Heart left ventricle (tissue), 16 donors: Measurements from ENCODE around the gene PIM3. TPM values are rescaled to one million over a fixed set of nuclear protein-coding genes. Genes with fewer than 3 reads are reported as not detected.

Experiments
- ATAC-seq, 4 donors: fragments of 200-7000 bp; cut with Tn5 transposase; one replicate each; pipeline ENCODE4 v1.9.1; 2020 to 2022; ENCODE audit warnings: moderate library complexity in 4 of 4, mild to moderate bottlenecking in 3 of 4, moderate number of reproducible peaks in 1 of 4
- DNase-seq, 5 donors: peaks; one replicate each; pipeline ENCODE4 v3.0.0-alpha.2; 2020
- H3K27ac ChIP-seq, 12 donors: fragments of 200-600 bp; sonication (generic) in 4 of 12; one replicate each; pipeline versions ENCODE4 v1.5.0 to v1.8.0; 2016 to 2022; ENCODE audit warnings: mild to moderate bottlenecking in 2 of 12
- H3K27me3 ChIP-seq, 9 donors: fragments of 200-600 bp; sonication (generic) in 2 of 9; one replicate each; pipeline versions ENCODE4 v1.5.1 to v1.8.0; 2016 to 2022; ENCODE audit warnings: mild to moderate bottlenecking in 3 of 9
- H3K36me3 ChIP-seq, 9 donors: fragments of 200-600 bp; sonication (generic) in 2 of 9; one replicate each; pipeline versions ENCODE4 v1.5.0 to v1.8.0; 2018 to 2022; ENCODE audit warnings: mild to moderate bottlenecking in 2 of 9
- H3K4me1 ChIP-seq, 12 donors: fragments of 200-600 bp; sonication (generic) in 4 of 12; one replicate each; pipeline versions ENCODE4 v1.5.0 to v1.8.0; 2016 to 2022; ENCODE audit warnings: mild to moderate bottlenecking in 3 of 12
- H3K4me3 ChIP-seq, 12 donors: fragments of 200-600 bp; sonication (generic) in 4 of 12; one replicate each; pipeline versions ENCODE4 v1.5.0 to v1.8.0; 2017 to 2022; ENCODE audit warnings: mild to moderate bottlenecking in 9 of 12, moderate library complexity in 4 of 12
- H3K9me3 ChIP-seq, 12 donors: fragments of 200-600 bp; sonication (generic) in 4 of 12; one replicate each; pipeline versions ENCODE4 v1.5.0 to v1.8.0; 2016 to 2022; ENCODE audit warnings: mild to moderate bottlenecking in 1 of 12
- CTCF ChIP-seq, 12 donors: fragments of 200-600 bp; sonication (generic) in 4 of 12; IDR thresholded peaks; one replicate each; pipeline versions ENCODE4 v1.5.0 to v1.8.0; 2018 to 2022; ENCODE audit warnings: antibody characterized with exemption in 12 of 12, mild to moderate bottlenecking in 5 of 12
- POLR2A ChIP-seq, 2 donors: fragments of 450-650 bp; IDR thresholded peaks; one replicate each; pipeline ENCODE4 v1.6.1; 2017; ENCODE audit warnings: antibody characterized with exemption in 2 of 2, mild to moderate bottlenecking in 2 of 2, moderate library complexity in 2 of 2
- WGBS, 4 donors: extraction: QIAGEN DNeasy Blood & Tissue Kit in 2 of 4; methylation state at CpG; one replicate each; pipeline versions ENCODE4 v1.1.5 to v1.1.7; 2013 to 2018; 5-methylcytosine and 5-hydroxymethylcytosine counted together
- intact Hi-C, 10 donors: fragments of 100-400 bp; cut with DNase I; formaldehyde crosslinking; loops; one replicate each; pipeline versions ENCODE4 v1.11.1 to v1.14.2; 2022
- polyA plus RNA-seq, 2 donors: library from polyadenylated mRNA; stranded (reverse); fragments of 200-250 nt; gene quantifications; one replicate each; pipeline ENCODE4 v1.2.3, GENCODE V29; 2013
- total RNA-seq, 9 donors: library from RNA; depleted of rRNA in 2 of 9; stranded (reverse); fragments of >200 nt in 2 of 9; fragmentation: NEBNext Ultra II Directional in 3 of 9; extraction: Animal tissue kit (Norgen Biotek cat#: 25700) in 3 of 9; gene quantifications; one replicate each; pipeline versions ENCODE4 v1.1.0 to v1.2.4, GENCODE V29; 2016 to 2023
- donor health status: ischemic (EF 13 %, LVEDD 7.1; RV severe dilation, severe dysfunction).
- donor health status: healthy with polysubstance abuse.
- donor health status: DM: no; HTN: yes; CAD: no.
- donor health status: DM: no; HTN: no; CAD: no.
- donor health status: ischemic (EF 25% LVEDD 6.9; RV normal size, moderate dysfunction).
- donor health status: ischemic (EF 25% LVEDD 5.7; RV mildly dilated, moderate dysfunction).
- donor health status: healthy.
- donor health status: DM: yes; HTN: yes; CAD: no.
- donor health status: ischemic (EF 35%, LVEDD 5.7; RV mildly dilated, moderate dysfunction).
- donor health status: nonischemic (EF 11% LVEDD 7.7; RV severe dilation, severe dysfunction).
- donor health status: DM: yes; HTN: yes; CAD: no.
- donor health status: PGD.
- donor health status: ischemic (EF 29% LVEDD 5.4; RV normal size, mild dysfunction).
- donor health status: nonischemic (EF 23%, LVEDD 6.1; RV moderate dilation, normal function).

The PIM3 gene
- total and polyA plus RNA-seq, 11 donors: 37.7 to 118 (median 50.2) TPM

- intact Hi-C loops: loop anchor here in 2 of 10 donors (5.0 to 10.0 kb wide), 3 partner anchors 37 to 249 kb away; partner anchors contain the start of gene TRABD (in 1 of the 2)
- Histone ChIP-seq H3K4me1 (peaks cover 19 to 78% (median 64%) of the 10 kb centered on the region in 12 donors), H3K27ac (peak overlapping the region; percentile 91 to 99 (median 95))
These were observed 25.0 kb upstream of the PIM3 start for GRCh38 chr22:49935561-49935960.

GRCh38 chr22:49936018-49936972 lies 24.3 kb upstream of the PIM3 start:
- Histone ChIP-seq H3K36me3 (no peaks in the 10 kb centered on the region), H3K27me3 (no peaks in the 10 kb centered on the region), H3K4me1 (peaks cover 19 to 70% (median 57%) of the 10 kb centered on the region in 12 donors), H3K27ac (peak overlapping the region; percentile 91 to 99 (median 95)), H3K4me3 (peak overlapping the region in 11 of 12 donors; percentile 12 to 70 (median 48)), H3K9me3 (no peaks in the 10 kb centered on the region)
- WGBS, 4 donors: 2 to 10% (median 3%) methylated on average over 12 to 52 of the region's 52 CpGs
- TF ChIP-seq POLR2A (IDR thresholded peaks at IDR 0.05) (peak in 1 of 2 donors; percentile 38), CTCF (IDR thresholded peaks at IDR 0.05) (no peak)
- ATAC-seq (peak; percentile 13 to 77 (median 72)), DNase-seq (peak; percentile 92 to 97 (median 95))
- intact Hi-C loops: loop anchor here in 5 of 10 donors (1.0 to 10.0 kb wide), 6 partner anchors 25 to 249 kb away; partner anchors contain the start of genes PIM3 (in 3 of the 5) and TRABD (in 1 of the 5)

More at GRCh38 chr22:49935561-49935960, 25.0 kb upstream of the PIM3 start:
- ATAC-seq: no peak
- Histone ChIP-seq H3K9me3 (no peaks in the 10 kb centered on the region), H3K36me3 (no peaks in the 10 kb centered on the region), H3K27me3 (no peaks in the 10 kb centered on the region), H3K4me3 (peak overlapping the region in 10 of 12 donors; percentile 45 to 70 (median 52))
- DNase-seq: peak in 1 of 5 donors; percentile 54
- WGBS, 4 donors: 0 to 4% (median 2%) methylated on average over 1 to 15 of the region's 16 CpGs; no CpG with 5 or more reads in 1 of the 4 donors
- TF ChIP-seq CTCF (IDR thresholded peaks at IDR 0.05): no peak
- TF ChIP-seq POLR2A (IDR thresholded peaks at IDR 0.05): no peak

GRCh38 chr22:49936973-49937757 lies 23.4 kb upstream of the PIM3 start:
- Histone ChIP-seq H3K36me3 (no peaks in the 10 kb centered on the region), H3K27ac (peak overlapping the region; percentile 91 to 99 (median 95)), H3K27me3 (no peaks in the 10 kb centered on the region), H3K9me3 (no peaks in the 10 kb centered on the region), H3K4me1 (peaks cover 19 to 64% (median 51%) of the 10 kb centered on the region in 12 donors), H3K4me3 (peak overlapping the region in 10 of 12 donors; percentile 5 to 70 (median 48))
- TF ChIP-seq POLR2A (IDR thresholded peaks at IDR 0.05): peak in 1 of 2 donors; percentile 59
- TF ChIP-seq CTCF (IDR thresholded peaks at IDR 0.05): no peak
- peak; percentile 41 to 59 (median 54) for ATAC-seq
- WGBS, 4 donors: 20 to 31% (median 25%) methylated on average over 11 to 21 of the region's 21 CpGs
- intact Hi-C loops: loop anchor here in 6 of 10 donors (1.0 to 10.0 kb wide), 7 partner anchors 23 to 248 kb away; partner anchors contain the start of genes PIM3 (in 4 of the 6) and TRABD (in 1 of the 6)
- DNase-seq: peak in 4 of 5 donors; percentile 69 to 84 (median 72)
